ENCODE measurements around the gene FBLN1.

- TF ChIP-seq CTCF (IDR thresholded peaks at IDR 0.05) = no peak
- no peak for TF ChIP-seq ZFX (IDR thresholded peaks at IDR 0.05; ENCODE audit: borderline replicate concordance)
These were observed 49.3 kb downstream of the FBLN1 start for GRCh38 chr22:45552017-45552411.
